GM18868 (cell line): ENCODE measurements around the gene CWC27.

Source experiments
- ATAC-seq: cut with Tn5 transposase; IDR thresholded peaks from one replicate; pipeline ENCODE4 v1.9.1; 2021; ENCODE audit warnings: mild to moderate bottlenecking, moderate library complexity; ENCODE audit not compliant: unreplicated experiment

CWC27 gene

DNA sequence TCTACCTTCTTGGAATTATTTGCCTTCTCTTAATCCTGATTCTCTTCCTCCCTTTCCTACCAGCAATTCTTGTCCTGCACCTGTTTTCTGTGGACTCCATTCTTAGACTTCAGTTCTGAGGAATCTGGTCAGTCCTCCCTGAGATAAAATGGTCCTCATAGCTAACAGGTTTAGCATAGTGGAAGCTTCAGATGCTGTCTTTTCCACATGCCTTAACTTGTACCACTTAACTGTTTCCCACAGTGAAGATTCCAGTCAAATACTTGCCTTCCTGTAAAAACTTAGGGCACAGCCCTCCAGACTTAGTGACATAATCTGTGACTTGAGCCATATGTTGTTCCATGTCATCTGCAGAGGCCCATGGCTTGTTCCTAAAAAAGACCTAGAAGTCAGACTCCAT is 261.3 kb downstream of the CWC27 start:
- no peak for ATAC-seq

DNA sequence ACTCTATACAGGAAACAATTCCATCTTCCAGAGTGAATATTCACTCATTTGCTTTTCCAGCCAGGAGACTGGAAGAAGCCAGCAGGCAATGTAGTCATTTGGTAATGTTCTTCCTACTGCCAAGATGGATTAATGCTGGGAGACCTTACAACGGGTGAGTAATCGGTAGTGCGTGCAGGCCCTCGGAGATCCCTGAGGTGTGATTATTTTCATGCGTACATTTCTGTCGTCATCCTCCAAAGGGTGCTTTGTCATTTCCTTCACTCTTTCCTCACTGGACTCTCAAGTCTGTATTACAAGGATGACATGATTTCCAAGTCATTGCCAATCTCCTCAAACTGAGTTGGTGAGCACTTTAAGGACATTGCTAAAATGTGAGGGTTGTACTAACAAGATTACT is 263.5 kb downstream of the CWC27 start:
- ATAC-seq, result no peak

DNA sequence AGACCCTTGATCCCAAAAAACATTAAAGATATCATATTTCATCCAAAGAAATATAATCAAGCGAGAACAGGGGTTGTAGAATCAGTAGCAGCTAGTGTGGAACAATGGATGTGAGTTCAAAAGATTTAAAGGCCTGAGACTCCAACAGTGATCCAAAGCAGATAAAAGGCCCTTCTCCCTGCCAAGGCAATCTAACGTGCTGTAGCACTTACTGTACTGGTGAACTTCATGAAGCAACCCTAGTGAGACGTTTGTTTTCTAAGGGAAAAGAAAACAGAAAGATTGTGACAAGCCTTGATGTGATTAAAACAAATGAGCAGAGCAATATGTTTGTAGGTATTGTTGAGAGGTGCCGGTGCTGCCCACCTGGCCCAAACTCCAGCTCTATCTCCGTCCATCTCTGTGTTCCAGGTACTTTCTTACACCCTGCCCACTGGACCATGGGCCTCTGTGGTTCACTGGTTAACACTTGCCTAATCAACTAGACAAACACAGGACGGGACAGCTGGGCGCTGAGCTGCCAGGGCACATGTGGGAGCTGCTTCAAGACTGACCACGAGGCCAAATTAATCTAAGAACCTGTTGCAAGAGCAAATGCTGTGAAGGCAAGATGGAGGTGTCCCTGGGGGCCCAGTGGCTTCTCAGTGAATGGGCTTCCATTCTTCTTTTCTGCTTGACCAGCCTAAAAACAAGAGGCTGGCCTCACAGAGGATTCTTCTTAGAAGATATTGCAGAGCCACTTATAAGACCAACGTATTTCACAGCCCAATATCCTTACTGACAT is 265.5 kb downstream of the CWC27 start:
- ATAC-seq, result no peak

DNA sequence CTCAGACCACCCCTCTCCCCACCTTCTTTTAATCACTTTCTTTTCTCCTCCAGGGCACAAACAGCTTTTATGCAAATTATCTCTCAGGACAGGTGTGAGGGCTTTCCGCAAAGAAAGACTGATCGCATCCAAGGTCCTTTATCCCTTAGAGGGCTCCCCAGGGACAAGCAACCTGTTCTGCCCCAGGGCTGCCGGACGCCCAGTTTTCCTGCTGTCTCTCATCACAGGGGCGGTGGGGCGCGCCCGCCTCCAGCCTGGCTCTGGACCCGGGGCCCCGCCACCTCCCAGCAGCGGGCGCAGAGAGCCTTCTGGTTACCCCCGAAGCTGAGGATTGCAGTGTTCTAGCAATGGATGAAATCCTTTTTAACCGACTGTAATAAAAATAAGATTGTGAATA is 266.1 kb downstream of the CWC27 start:
- ATAC-seq, result no peak

DNA sequence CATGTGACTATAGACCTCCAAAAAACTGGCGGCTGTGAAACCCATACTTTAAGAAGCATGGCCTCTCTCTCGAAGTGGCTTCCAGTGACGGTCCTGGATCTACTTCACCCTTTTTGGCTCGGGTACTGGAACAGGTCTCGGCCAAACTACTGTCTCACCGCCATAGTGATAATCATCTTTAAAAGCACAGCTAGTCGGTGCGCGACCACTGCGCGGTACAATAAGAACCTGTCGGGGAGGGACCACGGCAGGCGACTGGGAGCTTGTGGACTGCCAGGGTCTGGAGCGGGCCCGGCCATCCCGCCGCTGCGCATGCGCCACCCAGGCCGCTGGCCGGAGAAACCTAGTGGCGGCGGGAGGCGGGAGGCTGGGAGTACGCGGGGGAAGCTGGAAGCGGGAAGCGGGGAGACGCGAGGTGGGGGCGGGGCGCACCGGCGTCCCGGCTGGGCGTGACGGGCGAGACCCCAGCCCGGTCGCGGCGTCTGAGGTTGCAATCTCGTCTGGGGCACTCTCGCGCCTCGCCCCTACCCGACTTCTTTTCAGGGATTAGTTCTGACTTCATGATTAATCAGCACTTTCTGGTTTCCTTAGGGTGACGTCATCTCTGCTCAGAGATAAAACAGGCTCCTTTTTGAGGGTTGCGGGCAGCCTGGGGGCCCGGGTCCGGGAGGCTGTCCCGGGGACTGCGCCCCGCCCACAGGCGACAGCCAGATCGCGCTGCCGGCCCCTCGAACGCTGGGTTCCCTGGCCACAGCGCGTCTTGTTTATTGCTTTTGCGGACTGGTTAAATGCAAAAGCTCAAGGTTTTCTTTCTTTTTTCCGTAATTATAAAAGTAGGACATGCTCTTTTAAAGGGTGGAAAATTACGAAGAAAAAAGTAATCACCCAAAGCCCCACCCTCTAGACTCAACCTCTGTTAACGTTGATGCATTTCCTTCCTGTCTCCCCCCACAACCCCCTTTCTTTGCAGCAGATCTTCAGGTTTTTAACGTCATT is 266.8 kb downstream of the CWC27 start:
- ATAC-seq, result peak; percentile 83

DNA sequence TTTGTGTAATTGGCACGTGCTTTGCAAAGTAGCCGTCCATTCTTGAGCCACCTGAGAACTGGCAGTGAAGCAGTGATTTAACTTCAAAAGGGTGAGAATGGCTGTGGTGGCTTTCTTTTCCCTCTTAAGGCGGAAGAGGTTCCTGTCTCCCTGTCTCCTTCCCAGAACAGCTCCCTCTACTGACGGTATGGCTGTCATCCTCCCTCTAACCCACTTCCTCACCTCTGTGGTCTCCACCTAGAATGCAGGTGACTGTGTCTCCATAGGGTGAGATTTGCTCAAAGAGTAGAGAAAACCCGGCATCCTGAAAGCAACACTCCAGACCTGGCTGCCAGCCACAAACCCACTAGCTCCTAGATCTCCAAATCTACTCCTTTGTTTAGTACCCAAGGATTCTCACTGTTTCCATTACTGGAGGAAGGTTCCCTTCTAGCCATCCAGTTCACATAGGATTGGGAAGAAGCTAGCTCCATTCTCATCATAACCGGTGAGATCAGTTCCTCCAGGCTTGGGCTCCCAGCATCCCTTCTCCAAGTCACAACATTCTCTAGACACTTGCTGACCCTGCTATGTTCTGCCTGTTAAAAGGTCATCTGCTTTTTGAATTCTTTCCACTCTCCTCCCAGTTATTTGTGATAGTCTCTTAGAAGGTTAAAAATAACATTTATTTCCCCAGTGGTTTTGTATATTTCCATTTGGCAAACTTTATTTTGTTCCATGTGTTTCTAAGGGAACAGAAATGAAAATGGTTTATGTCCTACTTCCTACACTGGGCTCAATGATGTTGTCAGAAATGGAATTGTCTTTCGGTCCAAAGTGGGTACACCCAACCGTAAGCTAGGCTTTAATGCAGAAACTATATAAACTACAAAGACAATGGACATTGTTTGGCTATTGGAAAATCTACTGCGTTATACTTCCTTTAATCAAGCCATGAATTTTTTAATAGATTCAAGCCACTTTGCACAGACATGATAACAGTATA is 269.4 kb downstream of the CWC27 start:
- no peak for ATAC-seq

DNA sequence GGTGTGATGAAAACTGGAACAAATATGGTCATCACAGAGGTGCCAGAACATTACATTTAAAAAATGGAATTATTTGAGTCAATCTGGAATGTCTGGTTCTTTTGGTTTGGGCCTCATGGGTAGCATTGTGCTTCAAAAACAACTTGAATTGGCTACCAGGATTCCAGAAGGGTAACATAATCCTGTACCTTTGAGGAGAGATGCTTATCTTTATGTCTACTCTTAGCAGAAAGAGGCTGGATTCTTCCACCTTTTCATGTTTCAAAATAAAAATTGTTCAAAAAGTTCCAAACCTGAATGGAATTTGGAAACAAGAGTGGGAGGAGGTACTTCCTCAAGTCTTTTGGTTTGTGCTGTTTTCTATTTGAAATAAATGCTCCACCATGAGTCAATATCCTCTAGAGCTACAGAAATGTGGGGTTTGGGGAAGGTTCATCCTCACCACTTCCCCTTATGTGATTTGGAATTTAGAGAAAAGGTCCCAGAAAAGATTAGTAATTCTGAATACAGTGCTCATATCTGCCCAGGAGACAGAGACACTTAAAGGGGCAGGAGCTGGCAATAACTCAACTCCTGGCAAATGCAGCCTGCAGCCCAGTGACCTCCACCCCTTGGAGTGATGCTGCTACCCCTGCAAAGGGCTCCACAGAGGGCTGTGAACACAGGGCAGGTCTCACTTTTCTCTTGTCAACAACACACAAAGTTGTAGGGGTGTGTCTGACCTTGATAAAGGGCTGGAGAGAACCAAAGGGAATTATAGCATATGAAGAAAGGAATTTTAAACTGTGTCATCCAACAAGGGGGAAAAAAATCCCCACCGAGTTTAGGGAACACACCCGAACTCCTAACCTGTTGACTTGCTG is 272.8 kb downstream of the CWC27 start:
- ATAC-seq, result no peak

DNA sequence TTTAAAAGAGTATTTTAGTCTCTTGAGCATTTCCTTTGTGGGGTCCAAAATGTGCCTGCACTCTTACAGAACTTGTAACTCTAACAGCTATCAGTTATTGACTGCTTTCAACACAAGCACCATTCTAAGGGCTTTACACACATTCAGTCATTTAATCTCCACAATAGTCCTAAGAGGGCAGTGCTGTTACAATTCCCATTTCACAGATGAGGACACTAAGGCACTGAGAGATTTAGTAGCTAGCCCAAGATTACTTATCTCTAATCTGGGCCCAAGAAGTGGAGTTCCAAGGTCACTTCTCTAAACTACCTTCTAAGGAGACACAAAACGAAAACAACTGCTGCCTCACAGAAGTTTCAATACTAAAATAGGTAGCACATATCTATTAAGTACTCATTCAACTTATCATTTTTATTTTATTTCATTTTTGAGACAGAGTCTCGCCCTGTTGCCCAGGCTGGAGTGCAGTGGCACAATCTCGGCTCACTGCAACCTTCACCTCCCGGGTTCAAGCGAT is 275.2 kb downstream of the CWC27 start:
- ATAC-seq, result peak; percentile 44

DNA sequence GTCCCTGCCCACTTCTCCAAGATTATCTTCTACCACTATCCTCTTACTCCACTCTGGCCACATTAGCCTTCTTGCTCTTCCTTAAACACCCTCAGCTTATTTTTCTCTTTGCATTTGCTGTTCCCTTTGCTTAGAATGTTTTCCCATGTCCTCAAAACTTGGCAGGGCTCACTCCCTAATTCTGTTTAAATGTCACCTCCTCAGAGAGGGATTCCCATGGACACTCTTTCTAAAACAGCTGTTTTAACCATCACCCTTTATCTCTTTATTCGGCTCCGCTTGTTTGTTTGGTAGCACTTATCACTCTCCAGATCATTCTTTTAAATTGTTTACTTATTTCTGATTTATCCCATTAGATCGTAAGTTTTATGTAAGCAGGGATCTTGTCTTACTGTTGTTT is 278.5 kb downstream of the CWC27 start:
- ATAC-seq, result no peak

DNA sequence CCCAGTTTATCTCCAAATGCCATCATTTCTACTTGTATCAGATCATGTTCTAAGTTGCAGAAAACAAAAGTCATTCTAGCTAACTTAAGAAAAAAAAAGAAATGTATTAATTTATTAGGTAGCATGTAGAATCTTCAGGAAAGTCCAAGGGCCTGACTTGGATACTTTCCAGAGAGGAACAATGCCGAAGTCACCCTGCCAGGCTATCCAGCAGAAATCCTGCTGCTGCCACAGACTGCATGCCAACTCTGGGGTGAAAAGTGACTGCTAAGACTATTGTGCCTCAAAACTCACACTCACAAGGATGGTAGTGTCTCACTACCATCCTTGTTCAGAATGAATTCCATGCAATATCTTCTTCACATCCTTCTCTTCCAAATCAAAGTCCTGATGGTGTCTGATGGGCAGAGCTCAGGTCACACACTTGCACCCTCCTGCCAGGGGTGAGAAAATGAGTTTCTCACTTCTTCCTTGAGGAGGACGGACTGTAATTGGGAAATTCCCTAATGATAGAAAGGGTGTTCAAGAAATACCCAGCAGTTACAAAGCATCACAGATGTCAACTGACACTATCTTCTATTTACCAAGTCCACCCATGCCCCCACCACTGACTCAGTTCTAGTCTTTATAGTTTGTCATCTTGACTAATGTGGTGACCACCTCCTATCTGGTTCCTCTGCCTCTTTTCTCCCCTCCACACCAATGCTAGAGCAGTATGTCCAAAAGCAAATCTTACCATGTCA is 279.4 kb downstream of the CWC27 start:
- ATAC-seq, result peak; percentile 71

DNA sequence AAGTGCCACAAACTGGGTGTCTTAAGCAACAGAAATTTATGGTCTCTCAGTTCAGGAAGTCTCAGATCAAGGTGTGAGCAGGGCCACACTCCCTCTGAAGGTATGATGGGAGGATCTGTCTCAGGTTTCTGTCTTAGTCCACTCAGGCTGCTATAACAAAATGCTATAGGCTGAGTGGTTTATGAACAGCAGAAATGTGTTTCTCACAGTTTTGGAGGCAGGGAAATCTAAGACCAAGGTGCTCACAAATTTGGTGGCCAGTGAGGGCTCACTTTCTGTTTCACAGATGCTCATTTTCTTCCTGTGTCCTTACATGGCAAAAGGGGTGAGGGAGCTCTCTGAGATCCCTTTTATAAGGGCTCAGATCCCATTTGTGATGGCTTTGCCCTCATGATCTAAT is 281.4 kb downstream of the CWC27 start:
- ATAC-seq, result no peak

DNA sequence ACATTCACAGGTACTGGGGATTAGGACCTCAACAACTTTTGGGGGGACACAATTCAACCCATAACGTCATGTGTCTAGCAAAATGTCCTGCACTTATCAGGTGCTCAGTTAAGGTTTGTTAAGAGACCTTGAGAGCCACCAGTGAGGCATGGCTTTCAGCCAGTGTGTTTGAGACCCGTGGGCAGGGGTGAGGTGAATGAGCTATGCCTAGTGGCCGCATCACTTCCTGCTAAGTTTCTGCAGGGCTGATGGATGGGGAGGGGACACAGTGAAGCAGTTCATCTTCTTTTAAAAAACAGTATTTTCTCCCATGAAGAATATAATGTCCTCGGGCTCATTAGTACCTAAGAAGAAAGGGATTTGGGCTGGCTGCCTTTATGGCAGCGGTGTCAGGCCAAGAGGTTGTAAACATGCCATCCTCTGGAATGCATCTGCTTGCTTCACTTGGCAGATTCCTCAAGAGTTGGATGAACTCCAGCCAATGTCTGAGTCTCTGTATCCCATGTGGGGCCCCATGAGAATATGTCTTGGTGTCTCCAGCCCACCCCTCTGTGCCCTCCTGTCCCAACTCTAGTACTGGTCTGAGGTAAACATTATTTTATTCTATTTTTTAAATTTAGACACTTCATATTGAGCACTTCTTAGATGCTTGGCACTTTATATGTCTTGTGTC is 282.2 kb downstream of the CWC27 start:
- no peak for ATAC-seq

DNA sequence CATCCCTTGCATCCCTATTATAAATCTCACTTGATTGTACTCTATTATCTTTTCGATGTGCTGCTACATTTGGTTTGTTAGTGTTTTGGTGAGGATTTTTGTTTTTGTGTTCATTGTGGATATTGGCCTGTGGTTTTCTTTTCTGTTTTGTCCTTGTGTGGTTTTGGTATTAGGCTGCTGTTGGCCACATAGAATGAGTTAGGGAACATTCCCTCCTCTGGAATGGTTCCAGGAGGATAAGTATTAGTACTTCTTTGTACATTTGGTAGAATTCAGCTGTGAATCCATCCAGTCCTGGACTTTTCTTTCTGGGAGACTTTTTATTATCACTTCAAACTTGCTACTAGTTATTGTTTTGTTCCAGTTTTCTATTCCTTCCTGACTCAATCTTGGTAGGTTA is 287.2 kb downstream of the CWC27 start:
- ATAC-seq, result no peak

DNA sequence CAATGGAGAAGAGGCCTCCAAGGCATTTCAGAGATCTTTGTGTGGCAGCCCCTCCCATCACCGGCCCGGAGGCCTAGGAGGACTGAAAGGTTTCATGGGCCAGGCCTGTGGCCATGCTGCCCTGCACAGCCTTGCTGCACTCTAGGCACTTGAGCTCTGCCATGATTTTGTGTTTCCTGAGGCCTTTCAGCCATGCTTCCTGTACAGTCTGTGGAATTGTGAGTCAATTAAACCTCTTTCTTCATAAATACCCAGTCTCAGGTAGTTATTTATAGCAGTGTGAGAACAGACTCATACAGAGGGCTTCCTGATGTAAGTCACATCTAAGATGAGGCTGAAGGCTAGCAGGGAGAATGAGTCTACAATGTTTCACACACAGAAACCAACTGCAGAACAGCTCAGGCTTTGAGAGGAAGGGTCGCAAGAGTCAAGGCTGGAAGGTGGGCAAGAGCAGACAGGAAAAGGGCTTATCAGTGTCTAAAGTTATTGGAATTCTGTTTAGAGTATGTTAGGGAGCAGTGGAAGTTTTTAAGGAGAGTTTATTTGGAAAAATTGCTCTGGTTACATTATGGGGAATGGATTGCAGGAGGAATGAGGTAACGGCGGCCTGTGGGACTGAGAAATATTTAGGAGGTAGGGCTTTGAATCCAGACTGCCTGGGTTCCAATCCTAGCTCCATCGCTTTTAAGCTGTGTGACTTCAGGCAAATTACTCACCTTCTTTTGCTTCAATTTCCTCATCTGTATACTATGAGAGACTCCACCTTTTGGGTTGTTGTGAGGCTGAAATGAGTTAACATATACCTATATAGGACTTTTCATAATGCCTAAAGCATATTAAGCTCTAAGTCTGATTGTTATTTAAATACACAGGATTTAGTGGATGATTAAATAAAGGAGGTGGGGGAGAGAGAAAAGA is 291.2 kb downstream of the CWC27 start:
- peak; percentile 30 for ATAC-seq

DNA sequence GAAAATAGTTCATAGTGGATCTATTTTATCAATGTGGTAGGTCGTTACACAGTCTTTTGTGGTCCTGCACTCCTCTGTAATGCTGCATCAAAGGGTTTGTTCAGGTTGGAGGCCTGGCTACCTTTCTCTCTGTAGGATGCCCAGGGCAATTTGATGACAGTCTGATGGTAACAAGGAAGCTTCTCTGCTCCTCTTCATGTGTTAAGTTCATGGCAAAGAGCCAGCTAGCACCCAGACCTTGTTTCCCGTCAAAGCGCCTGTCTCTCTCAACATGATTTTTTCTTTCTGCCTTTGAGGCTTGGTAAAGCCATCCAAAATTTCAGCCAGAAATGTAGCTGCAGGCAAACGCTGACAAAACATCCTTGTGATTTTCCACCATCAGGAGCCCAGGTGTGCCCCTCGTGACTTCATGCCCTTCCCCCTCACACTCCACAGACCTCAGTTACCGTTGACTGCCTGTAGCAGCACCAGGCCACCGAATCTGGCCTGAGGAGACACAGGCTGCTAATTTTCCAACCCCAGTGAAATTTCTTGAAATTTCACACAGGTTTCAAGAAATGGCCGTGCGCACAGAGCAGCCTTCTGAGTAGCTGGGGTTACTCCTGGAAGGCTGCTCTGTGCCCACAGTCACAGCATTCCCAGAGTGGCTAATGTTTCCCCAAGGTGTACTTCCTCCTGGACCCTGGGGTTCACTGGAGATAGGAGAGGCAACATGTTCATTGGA is 292.7 kb downstream of the CWC27 start:
- ATAC-seq, result peak; percentile 64

DNA sequence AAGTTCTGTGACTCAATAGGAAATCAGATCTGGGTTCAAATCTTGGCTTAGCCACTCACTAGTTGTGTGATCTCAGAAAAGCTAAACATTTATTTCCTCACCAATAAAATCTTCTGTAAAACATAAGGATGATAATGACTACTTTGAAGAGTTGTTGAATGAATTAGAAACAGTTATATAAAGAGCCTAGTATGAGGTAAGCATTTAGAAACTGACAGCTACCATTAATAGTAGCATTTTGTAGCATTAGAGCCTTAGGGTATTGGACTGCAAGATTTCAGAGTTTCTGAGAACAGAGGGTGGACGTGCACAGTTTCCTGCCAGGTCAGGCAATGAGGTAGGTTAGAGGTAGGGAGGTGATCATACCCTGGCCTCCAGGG is 293.2 kb downstream of the CWC27 start:
- ATAC-seq, result peak; percentile 32
